ENCODE measurements around the gene ZNF385A.

- TF ChIP-seq ZNF248 (tag by site-specific recombination; IDR thresholded peaks at IDR 0.05): no peak
- TF ChIP-seq CTCF (tag by site-specific recombination; IDR thresholded peaks at IDR 0.05): no peak
- TF ChIP-seq ZNF311 (tag by site-specific recombination; IDR thresholded peaks at IDR 0.05; ENCODE audit: borderline replicate concordance): no peak
- TF ChIP-seq SALL2 (tag by site-specific recombination; IDR thresholded peaks at IDR 0.05; ENCODE audit: borderline replicate concordance): no peak
- no peak for TF ChIP-seq ZNF274 (IDR thresholded peaks at IDR 0.05; ENCODE audit: low read length)
- no peak for TF ChIP-seq ZNF274 (tag by site-specific recombination; IDR thresholded peaks at IDR 0.05; ENCODE audit: borderline replicate concordance)
- no peak for TF ChIP-seq ZBTB7A (tag by site-specific recombination; IDR thresholded peaks at IDR 0.05; ENCODE audit: low read depth)
- no peak for TF ChIP-seq REST (tag by site-specific recombination; IDR thresholded peaks at IDR 0.05)
- TF ChIP-seq ZBTB1 (tag by site-specific recombination; IDR thresholded peaks at IDR 0.05): no peak
- TF ChIP-seq ZNF701 (tag by site-specific recombination; IDR thresholded peaks at IDR 0.05): no peak
- TF ChIP-seq, protein P1, sequence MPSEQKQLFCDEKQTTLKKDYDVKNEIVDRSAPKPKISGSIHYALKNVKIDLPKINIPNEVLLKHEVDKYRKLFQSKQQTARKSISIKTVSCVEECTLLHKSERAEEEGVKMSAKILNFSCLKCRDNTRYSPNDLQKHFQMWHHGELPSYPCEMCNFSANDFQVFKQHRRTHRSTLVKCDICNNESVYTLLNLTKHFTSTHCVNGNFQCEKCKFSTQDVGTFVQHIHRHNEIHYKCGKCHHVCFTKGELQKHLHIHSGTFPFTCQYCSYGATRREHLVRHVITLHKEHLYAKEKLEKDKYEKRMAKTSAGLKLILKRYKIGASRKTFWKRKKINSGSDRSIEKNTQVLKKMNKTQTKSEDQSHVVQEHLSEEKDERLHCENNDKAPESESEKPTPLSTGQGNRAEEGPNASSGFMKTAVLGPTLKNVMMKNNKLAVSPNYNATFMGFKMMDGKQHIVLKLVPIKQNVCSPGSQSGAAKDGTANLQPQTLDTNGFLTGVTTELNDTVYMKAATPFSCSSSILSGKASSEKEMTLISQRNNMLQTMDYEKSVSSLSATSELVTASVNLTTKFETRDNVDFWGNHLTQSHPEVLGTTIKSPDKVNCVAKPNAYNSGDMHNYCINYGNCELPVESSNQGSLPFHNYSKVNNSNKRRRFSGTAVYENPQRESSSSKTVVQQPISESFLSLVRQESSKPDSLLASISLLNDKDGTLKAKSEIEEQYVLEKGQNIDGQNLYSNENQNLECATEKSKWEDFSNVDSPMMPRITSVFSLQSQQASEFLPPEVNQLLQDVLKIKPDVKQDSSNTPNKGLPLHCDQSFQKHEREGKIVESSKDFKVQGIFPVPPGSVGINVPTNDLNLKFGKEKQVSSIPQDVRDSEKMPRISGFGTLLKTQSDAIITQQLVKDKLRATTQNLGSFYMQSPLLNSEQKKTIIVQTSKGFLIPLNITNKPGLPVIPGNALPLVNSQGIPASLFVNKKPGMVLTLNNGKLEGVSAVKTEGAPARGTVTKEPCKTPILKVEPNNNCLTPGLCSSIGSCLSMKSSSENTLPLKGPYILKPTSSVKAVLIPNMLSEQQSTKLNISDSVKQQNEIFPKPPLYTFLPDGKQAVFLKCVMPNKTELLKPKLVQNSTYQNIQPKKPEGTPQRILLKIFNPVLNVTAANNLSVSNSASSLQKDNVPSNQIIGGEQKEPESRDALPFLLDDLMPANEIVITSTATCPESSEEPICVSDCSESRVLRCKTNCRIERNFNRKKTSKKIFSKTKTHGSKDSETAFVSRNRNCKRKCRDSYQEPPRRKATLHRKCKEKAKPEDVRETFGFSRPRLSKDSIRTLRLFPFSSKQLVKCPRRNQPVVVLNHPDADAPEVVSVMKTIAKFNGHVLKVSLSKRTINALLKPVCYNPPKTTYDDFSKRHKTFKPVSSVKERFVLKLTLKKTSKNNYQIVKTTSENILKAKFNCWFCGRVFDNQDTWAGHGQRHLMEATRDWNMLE (tag by site-specific recombination; conservative IDR thresholded peaks at IDR 0.05; ENCODE audit: low read depth): no peak
Observed at GRCh38 chr12:54363618-54364017, 20.9 kb downstream of the ZNF385A start.
